HEK293T (cell line): ENCODE measurements around the gene CELF4.

Source experiments
- ELF4 ChIP-seq: fragments of 450-650 bp; IDR thresholded peaks from 2 replicates; pipeline ENCODE4 v1.6.1; 2017; ENCODE audit warnings: antibody characterized with exemption
- FOXA1 ChIP-seq: fragments of 450-650 bp; IDR thresholded peaks from 2 replicates; pipeline ENCODE4 v1.6.1; 2016; ENCODE audit warnings: mild to moderate bottlenecking
- FOXK2 ChIP-seq: fragments of 450-650 bp; IDR thresholded peaks from 2 replicates; pipeline ENCODE4 v1.6.1; 2016; ENCODE audit warnings: mild to moderate bottlenecking
- FOXM1 ChIP-seq: fragments of 450-650 bp; IDR thresholded peaks from 2 replicates; pipeline ENCODE4 v1.6.1; 2017; ENCODE audit warnings: mild to moderate bottlenecking, borderline replicate concordance
- NFRKB ChIP-seq: fragments of 450-650 bp; IDR thresholded peaks from 2 replicates; pipeline ENCODE4 v1.6.1; 2016; ENCODE audit warnings: mild to moderate bottlenecking, moderate library complexity
- TARDBP ChIP-seq: fragments of 450-650 bp; IDR thresholded peaks from 2 replicates; pipeline ENCODE4 v1.6.1; 2016
- TF ChIP-seq, protein P1 (sequence below): fragments of 450-650 bp; IDR thresholded peaks from 2 replicates; pipeline ENCODE4 v1.6.1; 2016

DNA sequence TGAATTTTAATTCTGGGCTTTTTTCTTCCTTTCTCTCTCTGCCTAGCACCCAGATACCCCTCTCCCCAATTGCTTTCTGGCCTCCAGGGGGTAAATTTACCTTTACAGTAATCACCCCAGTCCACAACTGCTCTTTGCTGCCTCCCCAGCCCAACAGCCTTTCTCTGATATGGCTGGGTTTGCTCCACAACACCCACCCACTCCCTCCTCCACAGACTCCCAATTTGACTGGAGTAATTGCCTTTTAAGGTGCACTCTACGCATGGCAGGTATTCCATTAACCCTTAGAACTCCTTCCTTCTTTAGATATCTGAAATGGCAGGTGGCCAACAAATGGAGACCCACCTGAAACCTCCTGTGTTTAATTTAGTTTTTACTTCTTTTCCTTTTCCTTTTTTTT lies 3.6 kb downstream of the CELF4 start:
- TF ChIP-seq, protein P1, sequence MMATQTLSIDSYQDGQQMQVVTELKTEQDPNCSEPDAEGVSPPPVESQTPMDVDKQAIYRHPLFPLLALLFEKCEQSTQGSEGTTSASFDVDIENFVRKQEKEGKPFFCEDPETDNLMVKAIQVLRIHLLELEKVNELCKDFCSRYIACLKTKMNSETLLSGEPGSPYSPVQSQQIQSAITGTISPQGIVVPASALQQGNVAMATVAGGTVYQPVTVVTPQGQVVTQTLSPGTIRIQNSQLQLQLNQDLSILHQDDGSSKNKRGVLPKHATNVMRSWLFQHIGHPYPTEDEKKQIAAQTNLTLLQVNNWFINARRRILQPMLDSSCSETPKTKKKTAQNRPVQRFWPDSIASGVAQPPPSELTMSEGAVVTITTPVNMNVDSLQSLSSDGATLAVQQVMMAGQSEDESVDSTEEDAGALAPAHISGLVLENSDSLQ = no peak
- TF ChIP-seq ELF4 (no peak), FOXK2 (no peak), FOXM1 (no peak), TARDBP (no peak), FOXA1 (no peak), NFRKB (no peak)
